SH-SY5Y (cell line): ENCODE measurements around the gene PIM1.

ENCODE experiments used
- GATA2 ChIP-seq: IDR thresholded peaks from 2 replicates; pipeline ENCODE4 v1.6.1; 2011; ENCODE audit warnings: mild to moderate bottlenecking, low read depth, low read length
- GATA3 ChIP-seq: IDR thresholded peaks from 2 replicates; pipeline ENCODE4 v1.6.1; 2011; ENCODE audit warnings: low read depth, mild to moderate bottlenecking, low read length, moderate library complexity

- TF ChIP-seq GATA2, result no peak
- TF ChIP-seq GATA3, result no peak
Observed at GRCh38 chr6:37222992-37223391, 53.0 kb downstream of the PIM1 start.
